GM23338 (cell line): Measurements from ENCODE around the gene GGT5. TPM values are rescaled to one million over a fixed set of nuclear protein-coding genes. Genes with fewer than 3 reads are reported as not detected.

Source experiments
- ATAC-seq: fragments of 200-7000 bp; cut with Tn5 transposase; 3 replicates; pipeline ENCODE4 v1.9.1; 2020
- DNase-seq: peaks from one replicate; pipeline ENCODE4 v3.0.0-alpha.2; 2015; ENCODE audit warnings: low spot score
- H2AFZ ChIP-seq: fragments of 200-600 bp; sonication (generic); 2 replicates; pipeline ENCODE4 v1.8.0; 2016; ENCODE audit warnings: antibody characterized with exemption, mild to moderate bottlenecking, moderate library complexity
- H3F3A ChIP-seq: fragments of 200-600 bp; sonication (generic); replicated peaks from 2 replicates; pipeline ENCODE4 v1.8.0; 2017; ENCODE audit warnings: antibody characterized with exemption, mixed run types, low read depth
- H3K27ac ChIP-seq: fragments of 200-600 bp; sonication (generic); 2 replicates; pipeline ENCODE4 v1.6.1; 2016; ENCODE audit warnings: low read depth
- H3K27me3 ChIP-seq: fragments of 200-600 bp; sonication (generic); 2 replicates; pipeline ENCODE4 v1.8.0; 2016; ENCODE audit warnings: mild to moderate bottlenecking, mixed run types, moderate library complexity; ENCODE audit not compliant: insufficient read depth
- H3K36me3 ChIP-seq: fragments of 200-600 bp; sonication (generic); 2 replicates; pipeline ENCODE4 v1.8.0; 2016; ENCODE audit warnings: mild to moderate bottlenecking; ENCODE audit not compliant: insufficient read depth
- H3K4me1 ChIP-seq: fragments of 200-600 bp; sonication (generic); 2 replicates; pipeline ENCODE4 v1.8.0; 2016; ENCODE audit warnings: mild to moderate bottlenecking, moderate library complexity; ENCODE audit not compliant: insufficient read depth
- H3K4me2 ChIP-seq: fragments of 200-600 bp; sonication (generic); 2 replicates; pipeline ENCODE4 v1.7.1; 2017; ENCODE audit warnings: mixed run types
- H3K4me3 ChIP-seq: fragments of 200-600 bp; sonication (generic); 2 replicates; pipeline ENCODE4 v1.6.1; 2016; ENCODE audit warnings: mixed run types
- H3K79me2 ChIP-seq: fragments of 200-600 bp; sonication (generic); replicated peaks from 2 replicates; pipeline ENCODE4 v1.8.0; 2017; ENCODE audit warnings: mild to moderate bottlenecking; ENCODE audit not compliant: insufficient read depth
- H3K9me2 ChIP-seq: fragments of 200-600 bp; sonication (generic); 2 replicates; pipeline ENCODE4 v1.8.0; 2017; ENCODE audit not compliant: insufficient read depth
- H4K20me1 ChIP-seq: fragments of 200-600 bp; sonication (generic); replicated peaks from 2 replicates; pipeline ENCODE4 v1.8.0; 2017; ENCODE audit warnings: mild to moderate bottlenecking; ENCODE audit not compliant: insufficient read depth
- H3K27ac Mint-ChIP-seq: 2 replicates; pipeline ENCODE4 v1.8.0; 2020; ENCODE audit warnings: inconsistent platforms, mild to moderate bottlenecking, moderate library complexity, mixed read lengths
- H3K27me3 Mint-ChIP-seq: 3 replicates; pipeline ENCODE4 v1.8.0; 2022; ENCODE audit warnings: low read depth, mild to moderate bottlenecking, moderate library complexity, mixed read lengths, inconsistent platforms; ENCODE audit not compliant: insufficient read depth, poor library complexity
- H3K36me3 Mint-ChIP-seq: 3 replicates; pipeline ENCODE4 v1.8.0; 2021; ENCODE audit warnings: low read depth, mild to moderate bottlenecking, inconsistent platforms, moderate library complexity, mixed read lengths
- H3K4me1 Mint-ChIP-seq: 3 replicates; pipeline ENCODE4 v1.8.0; 2020; ENCODE audit warnings: mild to moderate bottlenecking, inconsistent platforms, mixed read lengths
- H3K4me3 Mint-ChIP-seq: 3 replicates; pipeline ENCODE4 v1.8.0; 2021; ENCODE audit warnings: moderate library complexity, mild to moderate bottlenecking, inconsistent platforms, mixed read lengths
- H3K9me3 Mint-ChIP-seq: 3 replicates; pipeline ENCODE4 v1.8.0; 2020; ENCODE audit warnings: moderate library complexity, mild to moderate bottlenecking, inconsistent platforms, mixed read lengths
- CREB1 ChIP-seq: fragments of 250-450 bp; sonication (Bioruptor Pico); IDR thresholded peaks from 2 replicates; pipeline ENCODE4 v1.5.0; 2020; ENCODE audit warnings: low read depth, mild to moderate bottlenecking, moderate library complexity
- EZH2phosphoT487 ChIP-seq: fragments of 200-600 bp; sonication (generic); IDR thresholded peaks from one replicate; pipeline ENCODE4 v1.8.1; 2018; ENCODE audit warnings: antibody characterized with exemption; ENCODE audit not compliant: unreplicated experiment
- JUNB ChIP-seq: IDR thresholded peaks from one replicate; pipeline ENCODE4 v1.6.1; 2016; ENCODE audit warnings: antibody characterized with exemption; ENCODE audit not compliant: unreplicated experiment
- NANOG ChIP-seq: IDR thresholded peaks from 2 replicates; pipeline ENCODE4 v1.6.1; 2016; ENCODE audit warnings: antibody characterized with exemption, borderline replicate concordance
- POLR2AphosphoS5 ChIP-seq: IDR thresholded peaks from 2 replicates; pipeline ENCODE4 v1.6.1; 2016; ENCODE audit warnings: antibody characterized with exemption, low read depth
- REST ChIP-seq: IDR thresholded peaks from one replicate; pipeline ENCODE4 v1.6.1; 2018; ENCODE audit warnings: antibody characterized with exemption; ENCODE audit not compliant: unreplicated experiment
- STAT1 ChIP-seq: IDR thresholded peaks from one replicate; pipeline ENCODE4 v1.6.1; 2016; ENCODE audit warnings: antibody characterized with exemption; ENCODE audit not compliant: unreplicated experiment
- ZNF114 ChIP-seq: fragments of 250-450 bp; sonication (Bioruptor Pico); IDR thresholded peaks from 2 replicates; pipeline ENCODE4 v1.5.0; 2020; ENCODE audit warnings: mild to moderate bottlenecking, moderate library complexity
- ZNF331 ChIP-seq: fragments of 250-450 bp; sonication (Bioruptor Pico); IDR thresholded peaks from 2 replicates; pipeline ENCODE4 v1.5.0; 2020; ENCODE audit warnings: low read depth, mild to moderate bottlenecking, moderate library complexity
- polyA plus RNA-seq: library from polyadenylated mRNA; unstranded; fragments of >200 nt; fragmentation: Nextera tagmentation; extraction: Ambion mirVana; gene quantifications from 2 replicates; pipeline ENCODE4 v1.2.1, GENCODE V29; 2016
- total RNA-seq: library from RNA; depleted of rRNA; stranded (reverse); fragments of >200 nt; shearing (Covaris generic); gene quantifications from 2 replicates; pipeline ENCODE4 v1.2.3, GENCODE V29; 2014
- TF ChIP-seq, protein P1 (sequence below): IDR thresholded peaks from 2 replicates; pipeline ENCODE4 v1.6.1; 2016; ENCODE audit warnings: antibody characterized with exemption

Gene GGT5
- total and polyA plus RNA-seq, 2 experiments from 2014 or later, result not detected

DNA sequence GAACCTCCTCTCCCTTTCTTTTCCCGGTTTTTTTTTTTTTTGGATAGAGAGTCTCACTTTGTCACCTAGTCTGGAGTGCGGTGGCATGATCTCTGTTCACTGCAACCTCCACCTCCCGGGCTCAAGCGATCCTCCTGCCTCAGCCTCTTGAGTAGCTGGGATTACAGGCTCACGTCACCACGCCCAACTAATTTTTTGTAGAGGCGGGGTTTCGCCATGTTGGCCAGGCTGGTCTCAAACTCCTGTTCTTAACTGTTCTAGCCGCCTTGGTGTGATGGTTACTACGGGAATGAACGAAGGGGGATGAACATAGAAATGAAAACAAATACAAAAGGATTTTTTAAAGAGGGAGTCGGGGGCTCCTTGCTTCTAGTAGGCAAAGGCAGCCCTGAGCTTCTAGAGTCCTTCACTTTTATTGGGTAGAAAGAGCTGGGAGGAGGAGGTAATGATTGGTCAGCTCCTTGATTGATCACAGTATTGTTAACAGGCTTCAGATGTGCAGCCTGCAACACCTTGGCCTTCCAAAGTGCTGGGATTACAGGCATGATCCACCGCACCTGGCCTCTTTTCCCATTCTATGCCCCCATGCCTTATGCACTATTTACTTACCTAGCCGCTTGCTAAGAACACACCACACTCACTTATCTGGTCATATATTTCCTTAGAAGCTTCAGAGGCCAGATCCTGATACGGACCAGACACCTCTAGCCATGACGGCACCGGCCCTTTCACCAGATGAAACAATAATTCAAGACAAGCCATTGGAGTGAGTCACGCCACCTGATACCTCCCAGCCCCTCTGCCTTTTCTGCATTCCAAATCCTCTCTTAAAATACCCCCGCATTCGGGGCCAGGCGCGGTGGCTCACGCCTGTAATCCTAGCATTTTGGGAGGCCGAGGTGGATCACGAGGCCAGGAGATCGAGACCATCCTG lies 42.9 kb downstream of the GGT5 start (continued):
- TF ChIP-seq CREB1 (CRISPR knock-in tag) (no peak), STAT1 (no peak), NANOG (no peak), REST (no peak), EZH2phosphoT487 (no peak), JUNB (no peak), POLR2AphosphoS5 (no peak), ZNF114 (CRISPR knock-in tag) (no peak), ZNF331 (CRISPR knock-in tag) (no peak)
- TF ChIP-seq, protein P1, sequence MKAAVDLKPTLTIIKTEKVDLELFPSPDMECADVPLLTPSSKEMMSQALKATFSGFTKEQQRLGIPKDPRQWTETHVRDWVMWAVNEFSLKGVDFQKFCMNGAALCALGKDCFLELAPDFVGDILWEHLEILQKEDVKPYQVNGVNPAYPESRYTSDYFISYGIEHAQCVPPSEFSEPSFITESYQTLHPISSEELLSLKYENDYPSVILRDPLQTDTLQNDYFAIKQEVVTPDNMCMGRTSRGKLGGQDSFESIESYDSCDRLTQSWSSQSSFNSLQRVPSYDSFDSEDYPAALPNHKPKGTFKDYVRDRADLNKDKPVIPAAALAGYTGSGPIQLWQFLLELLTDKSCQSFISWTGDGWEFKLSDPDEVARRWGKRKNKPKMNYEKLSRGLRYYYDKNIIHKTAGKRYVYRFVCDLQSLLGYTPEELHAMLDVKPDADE, result no peak

- DNase-seq (no peak), ATAC-seq (no peak)
- no peaks in the 10 kb centered on the region for H3K4me1 ChIP-seq
- no peaks in the 10 kb centered on the region for H3F3A ChIP-seq
- H3K9me3 Mint-ChIP-seq, result peaks cover 20% of the 10 kb centered on the region
- no peaks in the 10 kb centered on the region for H3K27me3 ChIP-seq
- peaks cover 9% of the 10 kb centered on the region; the same call in 2 of the 3 replicates for H3K4me1 Mint-ChIP-seq
- H3K4me3 ChIP-seq, result no peak overlapping the region
- no peaks in the 10 kb centered on the region for H4K20me1 ChIP-seq
- peaks cover 2% of the 10 kb centered on the region for H3K27me3 Mint-ChIP-seq
- H3K36me3 ChIP-seq, result no peaks in the 10 kb centered on the region; the same call in 1 of the 2 replicates
- peaks cover 14% of the 10 kb centered on the region for H3K36me3 Mint-ChIP-seq
- H3K79me2 ChIP-seq, result no peaks in the 10 kb centered on the region
- H3K4me3 Mint-ChIP-seq, result no peak overlapping the region
- no peak overlapping the region for H3K27ac ChIP-seq
- H3K27ac Mint-ChIP-seq, result no peak overlapping the region
- H2AFZ ChIP-seq, result no peak overlapping the region
- no peak for TF ChIP-seq REST
- no peak for TF ChIP-seq EZH2phosphoT487
- TF ChIP-seq, protein P1, result no peak
- no peak for TF ChIP-seq STAT1
- H3K9me2 ChIP-seq, result no peaks in the 10 kb centered on the region
- no peak overlapping the region for H3K4me2 ChIP-seq
Observed at GRCh38 chr22:24200619-24201212, 44.2 kb downstream of the GGT5 start.
